COLO668 (cell line): ENCODE data around the gene MMP17.
A peak's percentile ranks its signal among the peaks of the same experiment; 100 is the strongest.

ENCODE experiments used
- DNase-seq: peaks from one replicate; lab custom pipeline; 2025; ENCODE audit not compliant: unreplicated experiment; lab: John Stamatoyannopoulos, UW

MMP17 gene

GRCh38 chr12:131829791-131830334, 1.7 kb downstream of the MMP17 start:
- no peak for DNase-seq

- DNase-seq = peak; percentile 66
Observed at GRCh38 chr12:131830335-131830913, 2.2 kb downstream of the MMP17 start.

GRCh38 chr12:131830914-131831571, 2.9 kb downstream of the MMP17 start:
- peak; percentile 59 for DNase-seq

GRCh38 chr12:131831635-131832041, 3.4 kb downstream of the MMP17 start:
- peak; percentile 22 for DNase-seq

DNA sequence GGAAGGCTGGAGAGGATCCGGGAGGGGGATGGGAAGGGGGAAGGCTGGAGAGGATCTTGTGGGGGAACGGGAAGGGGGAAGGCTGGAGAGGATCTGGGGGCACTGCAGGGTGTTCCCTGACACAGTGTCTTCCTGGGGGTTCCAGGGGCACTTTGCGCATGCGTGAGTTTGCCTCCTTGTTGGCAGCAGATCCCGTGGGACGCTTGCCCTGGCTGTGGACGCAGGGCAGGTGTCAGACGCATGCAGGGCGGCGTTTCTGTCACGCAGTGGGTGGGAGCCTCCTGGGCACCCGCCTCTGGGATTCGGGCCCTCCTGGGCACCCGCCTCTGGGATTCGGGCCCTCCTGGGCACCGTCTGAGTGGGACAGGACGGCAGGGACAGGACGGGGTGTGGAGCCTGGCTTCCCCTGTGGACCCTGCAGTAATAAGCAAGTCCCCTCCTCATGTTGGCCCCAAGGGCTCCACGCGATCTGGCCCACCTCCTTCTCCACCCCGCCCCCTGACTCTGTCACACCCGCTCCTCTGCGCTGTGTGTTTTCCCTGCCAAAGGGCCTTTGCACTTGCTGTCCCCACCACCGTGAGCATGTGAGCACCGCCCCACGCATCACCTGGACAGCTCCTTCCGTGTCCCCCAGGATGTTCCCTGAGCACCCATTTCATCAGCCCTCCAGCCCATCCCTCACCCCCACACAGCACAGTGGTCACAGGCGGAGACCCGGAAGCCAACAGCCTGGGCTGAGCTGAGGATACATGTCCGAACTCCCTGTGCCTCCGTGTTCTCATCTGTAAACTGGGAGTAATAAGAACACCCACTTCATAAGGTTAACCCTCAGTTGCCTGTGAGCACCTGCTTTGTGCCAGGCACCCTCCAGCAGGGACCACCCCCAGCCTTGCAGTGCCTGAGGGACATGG, 4.4 kb downstream of the MMP17 start:
- peak; percentile 56 for DNase-seq

DNA sequence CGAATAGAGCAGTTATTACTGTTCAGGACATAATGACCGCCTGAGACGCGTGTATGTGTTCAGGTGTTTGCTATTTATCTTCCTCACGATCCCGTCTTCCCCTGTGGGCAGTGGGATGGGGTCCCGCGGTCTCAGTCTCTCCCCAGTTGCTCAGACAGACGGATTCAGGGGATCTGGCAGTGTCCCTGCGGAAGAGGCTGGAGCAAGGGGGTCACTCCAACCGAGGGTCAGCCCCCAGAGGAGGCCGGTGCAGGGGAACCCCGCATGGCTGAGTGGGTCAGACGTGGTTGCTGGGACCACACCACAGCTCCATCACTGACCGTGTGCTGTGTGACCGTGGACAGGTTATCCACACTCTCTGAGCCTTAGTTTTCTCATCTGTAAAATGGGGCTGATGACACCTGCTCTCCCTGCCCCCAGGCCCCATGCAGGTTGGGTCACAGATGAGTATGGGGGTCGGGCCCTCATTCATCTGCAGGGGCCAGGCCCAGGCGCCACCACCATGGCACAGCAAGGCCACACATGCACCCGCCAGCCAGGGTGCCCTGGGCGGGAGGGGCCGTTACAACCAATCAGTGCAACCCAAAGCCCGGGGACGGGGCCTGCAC, 5.2 kb downstream of the MMP17 start:
- DNase-seq = no peak

- no peak for DNase-seq
Observed at GRCh38 chr12:131833896-131834641, 5.9 kb downstream of the MMP17 start.

GRCh38 chr12:131834798-131835615, 6.8 kb downstream of the MMP17 start:
- no peak for DNase-seq

- DNase-seq = no peak
Observed at GRCh38 chr12:131835616-131836171, 7.5 kb downstream of the MMP17 start.

DNA sequence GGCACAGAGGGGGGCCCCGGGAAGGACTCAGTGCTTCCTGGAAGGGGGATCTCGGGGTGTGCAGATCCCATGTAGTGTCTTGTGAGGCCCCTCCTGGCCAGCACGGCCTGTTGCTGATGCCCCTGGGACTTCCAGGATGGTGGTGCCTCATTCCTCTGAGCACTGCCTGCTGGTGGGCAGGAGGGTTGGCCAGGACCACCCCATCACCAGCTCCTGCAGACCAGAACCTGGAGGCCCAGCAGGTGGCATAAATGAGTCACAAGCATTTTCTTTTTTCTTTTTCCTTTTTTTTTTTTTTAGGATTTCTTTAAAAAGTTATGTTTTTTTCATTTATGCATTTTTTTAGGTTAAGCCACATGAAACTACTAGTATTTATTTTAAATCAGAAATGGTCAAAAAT, 8.0 kb downstream of the MMP17 start:
- DNase-seq = no peak

DNA sequence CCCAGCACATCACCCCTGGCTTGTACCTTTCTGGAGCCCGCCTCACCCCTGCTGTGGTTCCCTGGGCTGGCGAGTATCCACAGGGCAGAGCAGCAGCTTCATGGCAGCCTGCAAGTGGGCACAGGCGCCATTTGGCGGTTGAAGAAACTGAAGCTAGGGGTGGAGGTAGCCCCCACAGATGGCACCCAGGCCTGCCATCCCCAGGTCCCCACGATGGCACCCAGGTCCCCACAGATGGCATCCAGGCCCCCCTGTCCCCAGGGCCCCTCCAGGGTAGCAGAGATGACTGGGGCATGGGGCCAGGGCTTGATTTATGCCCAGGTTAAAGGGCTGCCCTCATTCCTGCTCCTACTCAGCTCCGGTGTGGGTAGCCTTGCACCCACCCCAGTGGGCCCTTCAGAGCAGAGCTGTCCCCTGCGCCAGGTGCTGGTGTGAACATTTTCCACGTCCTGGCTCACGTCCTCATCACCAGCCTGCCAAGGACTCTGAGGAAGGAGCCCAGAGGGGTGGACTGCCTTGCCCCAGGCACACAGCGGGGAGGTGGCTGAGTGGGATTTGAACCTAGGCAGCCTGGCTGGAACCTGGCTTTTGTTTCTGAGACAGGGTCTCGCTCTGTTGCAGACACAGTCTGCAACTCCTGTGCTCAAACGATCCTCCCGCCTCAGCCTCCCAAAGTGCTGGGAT, 8.7 kb downstream of the MMP17 start:
- no peak for DNase-seq

GRCh38 chr12:131840643-131841416, 12.6 kb downstream of the MMP17 start:
- no peak for DNase-seq

DNA sequence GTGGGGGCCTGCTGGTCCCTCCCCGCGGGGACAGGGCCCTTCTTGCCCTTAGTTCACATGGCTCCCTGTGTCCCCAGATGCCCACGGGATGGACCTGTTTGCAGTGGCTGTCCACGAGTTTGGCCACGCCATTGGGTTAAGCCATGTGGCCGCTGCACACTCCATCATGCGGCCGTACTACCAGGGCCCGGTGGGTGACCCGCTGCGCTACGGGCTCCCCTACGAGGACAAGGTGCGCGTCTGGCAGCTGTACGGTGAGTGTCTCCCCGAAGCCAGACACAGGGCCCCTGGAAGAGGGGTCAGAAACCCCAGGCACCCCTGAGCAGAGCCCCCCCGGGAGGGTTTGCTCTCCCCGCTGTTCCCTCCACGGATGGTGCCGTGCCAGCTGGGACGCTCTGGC, 13.4 kb downstream of the MMP17 start:
- DNase-seq = no peak

GRCh38 chr12:131842169-131842568, 14.0 kb downstream of the MMP17 start:
- no peak for DNase-seq

GRCh38 chr12:131843527-131843926, 15.3 kb downstream of the MMP17 start:
- no peak for DNase-seq

DNA sequence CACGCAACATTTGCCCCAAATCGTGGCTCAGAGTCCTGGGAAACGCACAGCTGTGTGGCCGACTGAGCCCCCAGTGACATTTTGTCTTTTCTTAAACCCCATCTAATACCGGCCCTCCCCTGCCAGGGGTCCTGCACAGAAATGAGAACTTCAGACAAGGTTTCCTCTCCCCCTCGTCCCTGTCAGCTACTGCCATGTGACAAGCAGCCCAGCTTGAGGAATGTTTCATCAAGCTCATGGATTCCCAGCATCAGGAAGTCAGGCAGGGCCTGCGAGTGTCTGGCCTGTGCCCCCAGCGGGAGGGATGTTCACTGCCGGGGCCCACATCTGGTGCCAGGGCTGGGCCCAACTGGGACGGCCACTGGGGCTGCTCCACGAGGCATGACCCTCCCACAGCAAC, 15.9 kb downstream of the MMP17 start:
- no peak for DNase-seq

GRCh38 chr12:131844656-131845055, 16.5 kb downstream of the MMP17 start:
- no peak for DNase-seq

- DNase-seq = peak; percentile 49
Observed at GRCh38 chr12:131845121-131845520, 16.9 kb downstream of the MMP17 start.
